Psoas muscle (tissue), 8 donors: ENCODE data around the gene ENO2. TPM values are rescaled to one million over a fixed set of nuclear protein-coding genes. Genes with fewer than 3 reads are reported as not detected.
A peak's percentile ranks its signal among the peaks of the same experiment; 100 is the strongest.

Experiments
- ATAC-seq, 4 donors: fragments of 200-7000 bp; cut with Tn5 transposase; one replicate each; pipeline ENCODE4 v1.9.1; 2020; ENCODE audit warnings: moderate library complexity in 3 of 4, mild to moderate bottlenecking in 2 of 4
- DNase-seq, 2 donors: peaks; one replicate each; pipeline ENCODE4 v3.0.0-alpha.2; 2020
- H3K27ac ChIP-seq: fragments of 200-600 bp; one replicate; pipeline ENCODE4 v1.8.0; 2022
- H3K27me3 ChIP-seq, 3 donors: fragments of 200-600 bp in 1 of 3; one replicate each; pipeline versions ENCODE4 v1.6.1 to v1.8.0; 2013 to 2022; ENCODE audit warnings: low read length in 2 of 3, mild to moderate bottlenecking in 2 of 3, moderate library complexity in 1 of 3; ENCODE audit not compliant: insufficient read depth in 3 of 3
- H3K36me3 ChIP-seq, 2 donors: fragments of 200-600 bp in 1 of 2; one replicate each; pipeline versions ENCODE4 v1.6.1 to v1.8.0; 2013 to 2022; ENCODE audit warnings: low read depth in 1 of 2, mild to moderate bottlenecking in 1 of 2, moderate library complexity in 1 of 2; ENCODE audit not compliant: insufficient read depth in 1 of 2
- H3K4me1 ChIP-seq: fragments of 200-600 bp; one replicate; pipeline ENCODE4 v1.8.0; 2022
- H3K4me3 ChIP-seq: fragments of 200-600 bp; one replicate; pipeline ENCODE4 v1.8.0; 2022; ENCODE audit warnings: mild to moderate bottlenecking
- H3K9me3 ChIP-seq: fragments of 200-600 bp; one replicate; pipeline ENCODE4 v1.8.0; 2022
- CTCF ChIP-seq: fragments of 200-600 bp; IDR thresholded peaks from one replicate; pipeline ENCODE4 v1.8.0; 2022; ENCODE audit warnings: antibody characterized with exemption
- WGBS, 3 donors: extraction: QIAGEN DNeasy Blood & Tissue Kit; methylation state at CpG; one replicate each; pipeline versions ENCODE4 v1.1.6 to v1.1.7; 2013; 5-methylcytosine and 5-hydroxymethylcytosine counted together
- intact Hi-C, 2 donors: fragments of 100-400 bp; cut with DNase I; formaldehyde crosslinking; loops; one replicate each; pipeline versions ENCODE4 v1.11.0 to v1.14.2; 2022
- polyA plus RNA-seq, 3 donors: library from polyadenylated mRNA; stranded (reverse); fragments of 200-250 nt; gene quantifications; one replicate each; pipeline ENCODE4 v1.2.3, GENCODE V29; 2013
- total RNA-seq, 4 donors: library from RNA; stranded (reverse); fragmentation: NEBNext Ultra II Directional in 2 of 4; extraction: Animal tissue kit (Norgen Biotek cat#: 25700) in 2 of 4; gene quantifications; one replicate each; pipeline versions ENCODE4 v1.2.1 to v1.2.4, GENCODE V29; 2021 to 2023
- donor health status: healthy with polysubstance abuse.
- donor health status: DM: no; HTN: no; CAD: no; lungs with moderate emphysema.
- donor health status: Bipolar disorder and iron deficiency.
- donor health status: healthy.
- donor health status: DM: yes; HTN: yes; CAD: no.
- donor health status: DM: no; HTN: no; CAD: no.
- donor health status: DM: no; HTN: no; CAD: no.
- donor health status: DM: yes; HTN: yes; CAD: no.

The ENO2 gene
- total and polyA plus RNA-seq, 7 donors: 1.4 to 4.6 (median 2.0) TPM

- H3K27ac ChIP-seq: peak overlapping the region; percentile 84
- ATAC-seq: peak; percentile 50 to 68 (median 62)
- H3K27me3 ChIP-seq: no peaks in the 10 kb centered on the region
- H3K4me3 ChIP-seq: peak overlapping the region; percentile 85
- intact Hi-C loops: no loop called here
- no peak for TF ChIP-seq CTCF
- H3K9me3 ChIP-seq: no peaks in the 10 kb centered on the region
- peak; percentile 68 to 81 for DNase-seq
- H3K36me3 ChIP-seq: no peaks in the 10 kb centered on the region
- peaks cover 41% of the 10 kb centered on the region for H3K4me1 ChIP-seq
- WGBS, 3 donors: 23 to 29% (median 23%) methylated on average over 8 of the region's 8 CpGs
Observed at GRCh38 chr12:6925540-6926279, 11.3 kb downstream of the ENO2 start.

- intact Hi-C loops: no loop called here
- 1 to 3% (median 1%) methylated on average over 32 to 66 of the region's 66 CpGs for WGBS, 3 donors
- peak within 1 kb of the TSS; percentile 85 for H3K4me3 ChIP-seq
- no peaks in the 10 kb centered on the region for H3K36me3 ChIP-seq
- H3K4me1 ChIP-seq: peaks cover 41% of the 10 kb centered on the region
- no peak for TF ChIP-seq CTCF
- DNase-seq (peak; percentile 84 to 92), ATAC-seq (peak; percentile 60 to 69 (median 65))
- no peaks in the 10 kb centered on the region for H3K27me3 ChIP-seq
- peak within 1 kb of the TSS; percentile 84 for H3K27ac ChIP-seq
- H3K9me3 ChIP-seq: no peaks in the 10 kb centered on the region
Observed at GRCh38 chr12:6927379-6928021, 13.1 kb downstream of the ENO2 start, which contains the start of gene ATN1. TSS of gene ATN1 (plus strand) at chr12:6927959. CDS start at chr12:6934002, 6,043 bp downstream.

- DNase-seq (no peak), ATAC-seq (no peak)
- 0 to 3% (median 0%) methylated on average over 9 to 79 of the region's 79 CpGs for WGBS, 3 donors
- Histone ChIP-seq H3K4me3 (peak overlapping the region; percentile 85), H3K27ac (peak overlapping the region; percentile 84), H3K9me3 (no peaks in the 10 kb centered on the region), H3K27me3 (no peaks in the 10 kb centered on the region), H3K36me3 (peaks cover 0 to 3% of the 10 kb centered on the region in 2 donors), H3K4me1 (peaks cover 43% of the 10 kb centered on the region)
- intact Hi-C loops: no loop called here
- TF ChIP-seq CTCF: no peak
Observed at GRCh38 chr12:6928022-6928702, 13.8 kb downstream of the ENO2 start.

GRCh38 chr12:6928703-6929407 lies 14.5 kb downstream of the ENO2 start:
- H3K4me1 ChIP-seq: peaks cover 50% of the 10 kb centered on the region
- no peak for DNase-seq
- intact Hi-C loops: no loop called here

More at GRCh38 chr12:6928703-6929407, 14.5 kb downstream of the ENO2 start:
- Histone ChIP-seq H3K36me3 (peaks cover 0 to 10% of the 10 kb centered on the region in 2 donors), H3K9me3 (no peaks in the 10 kb centered on the region), H3K27ac (peak overlapping the region; percentile 84), H3K4me3 (peak overlapping the region; percentile 85), H3K27me3 (no peaks in the 10 kb centered on the region)
- 20 to 24% (median 21%) methylated on average over 19 of the region's 19 CpGs for WGBS, 3 donors
- TF ChIP-seq CTCF: no peak
- ATAC-seq: no peak
